Measurements from ENCODE around the gene CLEC18B.

GRCh38 chr16:74438492-74438979 lies 17.3 kb upstream of the CLEC18B start:
- TF ChIP-seq, protein P1, sequence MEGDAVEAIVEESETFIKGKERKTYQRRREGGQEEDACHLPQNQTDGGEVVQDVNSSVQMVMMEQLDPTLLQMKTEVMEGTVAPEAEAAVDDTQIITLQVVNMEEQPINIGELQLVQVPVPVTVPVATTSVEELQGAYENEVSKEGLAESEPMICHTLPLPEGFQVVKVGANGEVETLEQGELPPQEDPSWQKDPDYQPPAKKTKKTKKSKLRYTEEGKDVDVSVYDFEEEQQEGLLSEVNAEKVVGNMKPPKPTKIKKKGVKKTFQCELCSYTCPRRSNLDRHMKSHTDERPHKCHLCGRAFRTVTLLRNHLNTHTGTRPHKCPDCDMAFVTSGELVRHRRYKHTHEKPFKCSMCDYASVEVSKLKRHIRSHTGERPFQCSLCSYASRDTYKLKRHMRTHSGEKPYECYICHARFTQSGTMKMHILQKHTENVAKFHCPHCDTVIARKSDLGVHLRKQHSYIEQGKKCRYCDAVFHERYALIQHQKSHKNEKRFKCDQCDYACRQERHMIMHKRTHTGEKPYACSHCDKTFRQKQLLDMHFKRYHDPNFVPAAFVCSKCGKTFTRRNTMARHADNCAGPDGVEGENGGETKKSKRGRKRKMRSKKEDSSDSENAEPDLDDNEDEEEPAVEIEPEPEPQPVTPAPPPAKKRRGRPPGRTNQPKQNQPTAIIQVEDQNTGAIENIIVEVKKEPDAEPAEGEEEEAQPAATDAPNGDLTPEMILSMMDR (IDR thresholded peaks at IDR 0.05; ENCODE audit: insufficient read depth, low read length) = no peak
- TF ChIP-seq POLR2AphosphoS5 (IDR thresholded peaks at IDR 0.05; ENCODE audit: low read depth) = no peak; the same call in 1 of the 2 replicates

Data from HL-60 (cell line).